HG03108 (cell line): Measurements from ENCODE around the gene AHDC1.

Source experiments
- ATAC-seq: cut with Tn5 transposase; IDR thresholded peaks from one replicate; pipeline ENCODE4 v1.9.1; 2021; ENCODE audit warnings: moderate library complexity; ENCODE audit not compliant: unreplicated experiment

AHDC1 gene

DNA sequence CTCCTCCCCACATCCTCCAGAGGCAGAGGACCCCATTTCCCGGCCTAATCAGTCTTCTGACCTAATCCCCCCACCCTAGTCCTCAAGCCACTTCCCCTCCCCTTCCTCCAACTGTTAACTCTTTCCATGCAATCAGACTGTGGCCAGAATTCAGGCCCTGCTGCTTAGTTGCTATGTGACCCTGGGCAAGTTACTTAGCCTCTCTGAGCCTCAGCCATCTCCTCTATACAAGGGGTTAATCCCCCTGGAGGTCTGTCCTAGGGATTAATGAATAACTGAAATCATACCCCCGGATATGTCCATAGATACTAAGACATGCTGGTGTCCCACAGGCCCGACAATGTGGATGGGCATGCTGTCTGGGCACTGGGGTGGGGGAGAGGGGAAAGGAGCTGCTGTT, 18.3 kb downstream of the AHDC1 start:
- ATAC-seq, result no peak

DNA sequence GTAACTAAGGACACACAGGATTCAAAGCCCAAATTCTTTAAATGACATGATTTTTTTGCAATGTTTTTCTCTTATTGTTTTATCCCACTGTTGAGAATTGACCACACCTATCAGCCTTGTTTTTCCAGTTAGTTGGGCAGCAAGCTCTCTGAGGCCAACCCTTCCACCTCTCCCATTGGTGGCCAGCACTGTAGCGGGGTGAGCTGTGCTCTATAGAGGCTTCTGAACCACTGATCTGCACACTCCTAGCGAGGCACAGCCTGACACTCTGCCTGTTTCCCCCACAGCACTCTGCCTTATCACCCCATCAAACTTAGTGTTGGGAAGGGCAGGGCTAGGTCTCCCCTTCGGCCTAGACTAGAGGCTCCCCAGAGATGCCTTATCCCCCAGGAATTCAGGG, 19.5 kb downstream of the AHDC1 start:
- ATAC-seq, result no peak

DNA sequence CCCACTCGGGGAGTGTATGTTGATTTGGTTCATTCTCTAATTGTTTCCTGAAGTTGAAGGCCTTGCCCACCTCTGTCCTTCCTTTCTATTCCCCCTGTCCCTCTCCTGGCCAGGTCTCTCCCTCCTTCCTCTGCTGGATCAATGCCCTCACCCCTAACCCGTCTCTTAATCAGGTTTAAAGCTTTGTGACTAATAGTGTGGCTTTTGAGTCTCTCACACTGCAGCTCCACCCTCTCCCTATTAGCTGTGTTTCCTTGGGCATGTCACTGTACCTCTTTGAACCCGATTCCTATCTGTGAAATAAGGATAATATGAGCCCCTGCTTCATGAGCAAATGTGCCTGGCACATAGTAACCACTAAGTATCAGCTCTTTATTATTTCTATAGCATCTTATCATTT, 20.5 kb downstream of the AHDC1 start:
- no peak for ATAC-seq

DNA sequence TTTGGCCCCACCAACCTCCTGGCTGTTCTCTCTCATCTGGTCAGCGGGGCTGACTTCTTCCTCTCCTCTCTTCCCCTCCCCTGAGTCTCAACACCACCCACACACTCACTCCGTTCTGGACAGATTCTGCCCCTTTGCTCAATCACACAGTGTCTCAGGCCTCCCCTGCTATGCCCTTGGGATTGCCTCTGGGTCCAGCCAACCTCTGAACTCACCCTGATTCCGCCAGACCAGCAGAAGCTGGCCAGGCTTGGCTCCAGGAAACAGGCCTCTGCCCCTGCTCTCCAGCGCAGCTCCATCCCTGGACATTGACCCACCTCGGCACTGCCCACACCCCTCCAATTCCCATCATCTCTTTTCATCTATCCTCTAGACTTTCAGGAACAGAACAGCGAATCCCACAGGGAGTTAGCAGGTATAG, 22.1 kb downstream of the AHDC1 start:
- no peak for ATAC-seq

DNA sequence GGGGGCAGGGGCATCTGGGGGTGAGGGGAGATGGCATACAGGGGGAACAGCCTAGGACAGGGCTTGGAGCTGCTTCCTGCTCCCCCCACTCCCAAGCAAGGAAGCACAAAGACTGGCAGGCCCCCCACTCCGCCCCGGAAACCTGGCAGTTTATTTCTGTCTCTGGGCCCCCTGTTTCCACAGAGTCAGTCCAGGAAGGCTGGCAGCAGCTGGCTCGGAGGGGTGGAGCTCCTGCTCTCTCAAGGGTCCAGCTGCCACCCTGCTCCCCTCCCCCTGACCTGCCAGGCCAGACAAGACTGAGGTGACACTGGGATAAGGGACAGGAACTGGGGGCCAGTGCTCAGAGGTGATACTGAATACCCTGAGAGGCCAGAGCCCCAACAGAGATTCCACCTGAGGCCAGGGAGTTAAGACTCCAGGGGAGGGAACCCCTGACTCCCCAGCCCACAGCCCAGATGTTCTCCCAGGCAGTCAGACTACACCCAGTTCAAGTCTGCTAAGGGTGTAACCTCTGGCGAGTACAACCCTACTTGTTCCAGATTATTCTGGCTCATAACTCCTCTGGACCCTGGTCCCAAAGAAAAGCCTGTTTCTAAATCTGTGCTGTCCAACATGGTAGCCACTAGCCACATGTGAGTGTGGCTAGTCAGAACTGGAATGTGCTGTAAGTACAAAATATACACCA, 26.3 kb downstream of the AHDC1 start:
- no peak for ATAC-seq

DNA sequence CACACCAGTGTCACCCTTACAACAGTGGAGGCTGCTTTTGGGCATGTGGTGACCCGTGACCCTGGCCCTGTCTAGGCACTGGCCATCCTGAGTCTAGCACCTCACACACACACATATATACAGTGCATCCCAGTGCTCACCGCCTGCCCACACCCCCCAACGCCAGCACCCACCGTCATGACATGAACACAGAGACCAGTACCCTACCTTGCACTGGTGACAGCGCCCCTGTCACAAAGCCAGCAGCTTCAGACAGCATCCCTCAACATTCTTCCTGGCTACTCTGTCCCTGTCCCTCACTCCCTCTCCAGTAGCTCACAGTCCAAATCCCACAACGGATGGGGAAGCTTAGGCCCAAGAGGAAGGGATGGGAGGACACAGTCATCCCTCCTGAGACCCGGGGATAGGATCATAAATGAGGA, 27.1 kb downstream of the AHDC1 start:
- ATAC-seq, result no peak

DNA sequence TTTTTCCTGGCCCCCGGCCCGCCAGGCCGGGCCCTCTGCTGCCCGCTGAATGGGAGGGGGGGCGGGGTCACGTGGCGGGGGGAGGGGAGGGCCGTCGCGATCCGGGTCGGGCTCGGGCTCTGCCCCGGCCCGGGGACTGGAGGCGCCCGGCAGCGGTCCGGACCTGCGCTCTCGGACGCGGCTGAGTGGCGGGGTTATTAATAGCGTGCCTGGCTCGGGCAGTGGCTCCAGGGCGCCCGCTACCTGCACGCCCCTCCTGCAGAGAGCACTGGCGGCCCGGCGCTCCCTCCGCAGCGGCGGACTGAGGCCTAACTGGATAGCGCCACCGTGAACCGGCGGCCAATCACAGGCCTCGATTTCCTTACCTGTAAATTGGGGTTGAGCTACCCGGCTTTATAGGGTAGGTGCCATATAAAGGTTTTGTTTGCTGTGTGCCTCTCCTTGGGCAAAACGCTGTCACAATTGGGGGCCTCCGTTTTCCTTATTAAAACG, 28.1 kb downstream of the AHDC1 start:
- no peak for ATAC-seq

DNA sequence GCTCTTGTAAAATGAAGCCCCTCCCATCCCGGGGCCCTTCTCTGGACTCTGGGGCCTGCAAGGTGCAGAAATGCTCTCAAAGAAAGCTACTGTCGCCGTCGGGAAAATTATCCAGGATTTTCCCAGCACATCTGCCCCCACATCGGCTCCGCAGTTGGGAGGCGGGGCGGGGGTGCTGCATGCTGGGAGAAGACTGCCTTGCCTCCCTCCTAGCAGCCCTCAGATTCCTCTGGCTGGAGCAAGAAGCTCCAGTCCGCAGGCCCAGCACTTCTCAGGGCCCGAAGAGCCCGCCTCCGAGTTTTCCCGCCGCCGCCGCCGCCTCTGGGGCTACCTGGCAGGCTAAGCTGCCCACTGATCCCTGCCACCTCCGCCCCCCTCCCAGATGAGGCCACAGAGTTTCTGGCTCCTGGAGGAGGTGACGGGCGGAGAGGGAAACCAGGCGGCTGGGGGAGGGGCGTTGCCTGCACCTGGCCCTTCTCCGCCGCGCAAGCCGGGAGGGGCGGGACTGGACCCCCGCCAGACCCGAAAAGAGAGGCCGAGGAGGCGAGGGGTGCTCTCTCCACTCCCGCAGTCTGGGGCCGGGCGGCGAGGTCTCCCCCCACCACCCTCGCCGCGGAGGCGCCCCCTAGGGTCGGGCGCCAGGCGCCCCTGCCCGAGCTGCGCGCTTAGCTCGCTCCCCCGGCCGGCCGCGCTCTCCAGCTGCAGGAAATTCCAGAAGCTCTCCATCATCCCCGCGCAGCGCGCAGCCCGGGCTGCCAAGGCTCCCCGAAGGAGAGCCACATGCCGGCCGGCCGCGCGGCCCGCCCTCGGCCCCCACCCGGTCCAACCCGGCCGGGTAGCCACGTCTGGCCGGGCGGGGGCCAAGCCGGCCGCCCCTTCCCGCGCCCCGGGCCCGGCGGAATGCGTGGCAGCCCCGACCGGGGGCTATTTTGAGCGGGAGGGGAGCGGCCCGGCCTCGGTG, 28.8 kb downstream of the AHDC1 start:
- ATAC-seq, result no peak

DNA sequence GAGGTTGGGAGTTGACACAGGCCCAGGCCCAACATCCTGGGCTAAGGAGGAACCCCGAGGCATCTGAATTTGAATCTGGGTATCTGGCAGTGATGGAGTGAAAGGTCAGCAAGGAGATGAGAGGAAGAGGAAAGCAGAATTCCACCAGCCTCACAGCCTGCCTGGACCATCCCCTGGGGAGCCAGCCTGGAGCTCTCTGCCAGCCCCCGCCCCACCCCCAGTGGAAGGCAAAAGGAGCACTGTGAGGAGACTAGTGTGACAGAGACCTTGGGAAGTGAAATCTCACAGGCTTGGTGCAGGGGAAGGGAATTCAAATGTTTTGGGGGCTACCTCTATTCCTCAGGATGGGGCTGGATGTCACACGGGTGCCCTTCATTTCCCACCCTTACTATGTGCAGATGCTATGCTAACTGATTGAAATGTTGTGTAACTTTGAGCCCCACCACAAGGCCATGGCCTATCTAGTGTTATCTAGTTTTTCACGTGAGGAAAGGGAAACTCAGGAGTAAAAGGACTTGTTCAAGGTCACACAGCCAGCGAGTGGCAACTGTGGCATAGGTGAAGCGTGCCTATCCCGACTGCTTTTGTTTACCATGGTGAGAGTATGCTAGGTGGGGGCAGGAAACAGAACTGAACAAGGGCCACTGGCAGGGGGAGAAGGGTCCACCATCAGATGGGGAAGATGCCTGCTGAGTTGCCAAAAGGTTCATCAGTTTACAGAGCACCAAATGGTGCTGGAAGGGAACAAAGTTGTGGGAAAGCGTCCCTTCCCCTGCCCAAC, 29.8 kb downstream of the AHDC1 start:
- ATAC-seq, result no peak

DNA sequence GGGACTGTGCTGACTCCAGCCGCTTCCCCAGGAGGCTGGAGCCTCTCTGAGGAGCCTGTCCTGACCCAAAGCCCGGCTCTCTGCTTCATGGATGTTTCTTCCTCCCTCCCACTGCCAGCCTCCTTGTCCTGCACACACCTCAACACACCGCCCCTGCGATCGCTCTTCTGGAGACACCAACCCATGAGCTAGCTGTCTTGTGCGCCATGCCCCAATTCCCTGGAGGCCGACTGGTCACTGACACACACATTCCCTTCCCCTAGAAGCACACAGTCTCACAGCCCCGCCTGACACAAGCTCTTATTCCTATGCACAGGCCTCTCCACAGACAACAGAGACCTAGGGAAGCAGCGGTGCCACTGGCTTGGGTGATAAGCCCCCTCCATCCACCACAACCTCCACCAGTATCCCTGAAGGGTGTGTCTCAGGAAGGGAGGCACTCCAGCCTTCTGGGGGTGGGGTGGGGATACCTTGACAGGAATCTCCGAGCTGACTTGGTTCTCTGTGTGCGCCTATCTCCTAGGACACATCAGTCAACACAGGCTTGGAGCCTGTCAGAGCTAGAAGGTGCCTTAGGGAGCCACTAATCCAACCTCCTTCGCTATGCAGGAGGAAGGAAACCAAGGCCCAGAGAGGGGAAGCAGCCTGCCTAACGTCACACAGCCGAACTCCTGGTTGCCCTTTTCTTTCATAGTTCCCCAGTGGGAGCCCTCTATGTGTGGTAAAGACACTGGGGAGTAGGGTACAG, 31.1 kb downstream of the AHDC1 start:
- no peak for ATAC-seq

DNA sequence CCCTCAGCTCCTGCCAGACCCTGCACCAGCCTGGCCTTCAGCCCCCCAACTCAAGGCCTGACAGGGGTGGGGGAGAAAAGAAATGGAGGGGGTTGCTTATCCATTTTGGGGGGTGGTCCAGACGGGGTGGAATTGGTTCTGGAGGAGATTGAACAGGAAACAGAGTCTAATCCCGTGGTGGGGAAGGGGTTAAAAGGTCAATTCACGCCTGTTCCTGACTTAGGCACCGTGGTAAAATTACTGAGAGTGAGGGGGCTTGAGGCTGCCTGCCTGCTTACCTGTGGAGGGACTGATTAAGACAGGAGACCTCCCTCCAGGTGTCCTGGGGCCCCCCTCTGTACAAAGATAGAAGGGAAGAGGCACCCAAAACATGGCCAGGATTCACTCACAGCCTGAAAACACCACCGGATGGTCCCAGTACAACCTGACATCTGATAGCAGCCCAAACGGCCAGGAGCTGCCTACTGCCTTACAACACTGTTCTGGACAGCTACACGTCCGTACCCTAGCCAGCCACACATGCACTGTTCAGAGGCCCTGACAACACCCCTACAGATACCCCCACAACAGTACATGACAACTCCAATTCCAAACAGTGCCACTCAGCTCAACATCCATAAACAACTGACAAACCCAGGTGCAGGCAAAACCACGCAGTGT, 31.8 kb downstream of the AHDC1 start:
- no peak for ATAC-seq

DNA sequence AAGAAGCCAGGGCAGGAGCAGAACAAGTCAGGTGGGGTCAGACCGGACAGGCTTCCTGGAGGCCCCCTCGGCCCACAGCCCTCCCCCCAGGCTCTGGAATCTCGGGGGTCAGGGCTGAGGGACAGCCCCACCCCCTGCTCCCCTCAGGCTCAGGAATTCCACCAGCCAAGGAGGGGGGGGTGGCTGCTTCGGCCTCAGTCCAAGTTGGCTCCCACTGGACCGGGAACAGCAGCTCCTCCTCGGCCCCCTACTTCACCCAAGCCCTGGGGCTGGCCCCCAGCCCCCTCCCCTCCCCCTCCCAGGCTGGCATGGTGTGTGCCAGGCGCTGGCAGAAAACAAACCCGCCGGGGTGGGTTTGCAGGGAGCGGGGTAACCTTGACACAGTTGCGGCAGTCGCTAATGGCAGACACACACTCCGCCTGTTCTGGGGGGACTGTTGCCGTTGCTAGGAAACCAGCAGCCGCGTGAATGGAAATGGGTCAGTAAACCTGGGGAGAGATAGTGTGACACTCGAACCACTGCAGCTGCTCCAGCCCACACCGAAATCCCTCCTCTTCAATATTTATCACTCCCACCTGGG, 32.4 kb downstream of the AHDC1 start:
- ATAC-seq, result no peak

DNA sequence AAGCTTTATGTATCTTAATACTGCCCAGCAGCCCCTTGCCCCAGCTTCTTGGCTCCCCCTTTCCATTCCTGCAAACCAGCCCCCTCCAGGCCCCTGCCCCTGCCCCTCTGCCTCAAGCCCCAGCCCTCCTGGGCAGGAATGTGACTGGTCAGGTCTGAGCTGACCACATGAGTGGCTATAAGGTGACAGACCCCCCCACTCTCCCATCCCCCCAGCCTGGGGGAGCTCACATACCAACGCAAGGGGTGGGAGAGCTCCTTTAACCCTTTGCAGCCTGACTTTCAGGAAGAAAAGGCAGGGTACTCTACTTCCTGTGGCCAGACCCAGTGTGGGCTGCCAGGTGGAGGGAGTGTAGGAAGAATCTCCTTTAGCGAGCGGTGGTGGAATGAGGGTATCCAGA, 33.2 kb downstream of the AHDC1 start:
- no peak for ATAC-seq

DNA sequence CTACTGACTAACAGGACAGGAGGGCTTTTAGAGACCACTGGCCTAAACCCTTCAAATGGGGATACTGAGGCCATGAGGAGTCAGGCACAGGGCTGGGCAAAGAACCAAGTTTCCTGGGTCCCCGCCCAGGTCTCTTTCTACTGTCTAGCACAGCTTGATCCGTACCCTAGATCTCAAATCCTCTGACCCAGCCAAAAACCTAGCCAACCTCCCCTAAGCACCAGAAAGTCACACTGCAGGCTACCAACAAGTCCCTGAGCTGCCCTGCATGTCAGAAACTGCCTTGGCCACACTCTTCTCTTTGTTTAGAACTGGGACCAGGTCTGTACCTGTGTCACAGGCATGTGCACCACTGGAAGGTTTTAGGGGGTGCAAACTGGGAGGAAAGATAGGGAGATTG, 33.6 kb downstream of the AHDC1 start:
- no peak for ATAC-seq

DNA sequence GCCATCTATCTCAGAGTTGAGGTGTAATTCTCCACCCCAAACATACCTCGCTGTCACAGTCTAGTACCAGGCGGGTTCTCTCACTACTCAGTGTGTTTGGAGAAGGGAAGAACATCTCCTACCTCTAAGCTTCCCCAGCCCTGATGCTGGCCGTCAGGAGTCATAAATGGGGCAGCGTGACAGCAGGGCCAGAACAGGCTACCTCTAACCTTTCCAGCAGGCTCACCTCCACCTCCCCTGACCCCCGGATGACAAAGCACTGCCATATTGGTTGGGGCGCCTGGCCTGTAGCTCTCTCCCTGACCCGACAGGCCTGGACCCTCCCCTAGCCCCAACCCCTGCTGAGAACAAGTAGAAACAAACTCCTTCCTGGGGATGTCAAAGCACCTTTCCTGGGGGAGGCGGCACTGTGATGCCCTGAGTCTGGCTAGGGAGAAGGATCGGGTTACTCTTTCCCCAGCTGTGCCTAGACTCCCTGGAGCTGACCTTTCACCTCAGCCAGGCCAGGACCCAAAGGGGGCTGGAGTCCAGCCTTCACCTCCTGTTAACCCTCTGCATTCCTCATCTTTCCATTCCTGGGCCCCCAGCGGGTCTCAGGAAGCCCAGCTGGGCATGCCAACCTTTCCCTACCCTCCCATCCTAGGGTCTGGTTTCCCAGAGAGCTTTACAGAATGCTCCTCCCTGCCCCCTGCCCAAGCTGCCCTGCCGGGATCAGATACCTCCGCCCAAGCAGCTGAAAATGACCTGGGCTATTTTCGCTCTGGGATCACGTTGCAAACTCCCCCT, 34.2 kb downstream of the AHDC1 start:
- no peak for ATAC-seq

DNA sequence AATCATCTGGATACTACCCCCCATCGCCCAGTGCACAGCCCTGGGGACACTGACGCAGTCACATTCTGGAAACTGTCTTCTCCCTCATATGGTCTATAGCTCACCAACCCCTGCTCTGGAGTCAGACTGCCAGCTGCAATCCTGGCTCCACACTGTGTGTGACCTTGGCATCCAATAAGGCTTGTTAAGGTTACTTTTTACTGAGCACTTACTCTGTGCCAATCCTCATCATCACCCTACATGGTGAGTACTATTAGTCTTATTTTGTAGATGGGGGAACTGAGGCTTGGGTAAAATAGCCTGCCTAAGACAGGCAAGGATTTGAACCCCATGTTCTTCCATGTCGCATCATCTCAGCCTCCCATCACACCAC, 34.9 kb downstream of the AHDC1 start:
- ATAC-seq, result no peak

DNA sequence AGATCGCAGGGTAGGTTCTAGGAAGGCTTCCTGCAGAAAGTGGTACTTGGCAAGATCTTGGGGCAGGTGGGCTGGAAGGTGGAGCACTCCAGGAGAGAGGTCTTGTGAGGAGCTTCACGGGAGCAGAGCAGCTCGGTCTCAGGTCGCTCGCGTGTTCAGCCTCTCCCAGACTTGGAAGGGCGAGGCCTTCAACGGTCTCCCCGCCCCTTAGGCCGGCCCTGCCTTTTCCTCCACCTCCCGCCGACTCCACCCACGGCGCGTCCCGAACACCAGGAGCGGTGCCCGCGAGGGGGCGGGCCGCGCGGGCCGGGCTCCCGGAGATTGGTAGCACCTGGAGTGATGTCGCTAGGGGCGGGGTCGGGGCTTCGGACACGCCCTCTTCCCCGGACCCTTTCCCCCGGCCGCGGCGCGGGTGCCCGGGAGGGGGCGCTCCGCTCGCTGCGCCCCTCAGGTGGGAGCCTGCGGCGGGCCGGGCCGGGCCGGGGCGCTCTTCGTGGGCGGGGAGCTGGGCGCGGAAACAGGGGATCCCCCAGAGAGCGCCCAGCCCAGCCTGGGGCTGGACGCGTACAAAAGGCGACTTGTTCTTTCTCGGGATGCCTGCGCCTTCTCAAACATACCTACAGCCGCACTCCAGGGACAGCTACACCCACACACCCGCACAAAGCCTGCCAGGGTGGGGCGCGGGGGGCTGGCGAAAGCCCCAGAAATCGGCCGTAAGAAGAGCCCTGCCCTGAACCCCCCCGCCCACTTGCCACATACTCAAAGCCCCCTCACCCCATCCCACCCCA, 35.5 kb downstream of the AHDC1 start:
- peak; percentile 87 for ATAC-seq

DNA sequence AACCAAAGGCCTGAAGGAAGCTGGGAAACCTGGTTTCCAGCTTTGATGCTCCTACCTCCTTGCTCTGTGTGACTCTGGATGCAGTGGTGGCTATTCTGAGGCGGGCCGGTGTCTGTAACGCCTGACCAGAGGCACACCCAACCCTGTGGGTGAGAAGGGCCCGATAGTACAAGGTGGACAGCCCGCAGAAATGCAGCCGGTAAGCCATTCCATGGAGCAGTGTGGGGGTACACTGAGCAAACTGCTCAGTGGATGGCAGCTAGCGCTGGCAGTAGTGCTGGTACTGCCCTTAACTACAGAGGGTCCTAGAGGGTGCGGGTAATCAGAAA, 36.0 kb downstream of the AHDC1 start:
- ATAC-seq, result no peak
